ENCODE measurements around the gene OR51D1. TPM values are rescaled to one million over a fixed set of nuclear protein-coding genes. Genes with fewer than 3 reads are reported as not detected.

Gene OR51D1
- total and polyA plus RNA-seq, 9 of the 15 experiments (the other 6 are each of a cell fraction or from before 2014, with no cell fraction given), result not detected

- no peak for TF ChIP-seq GABPB1 (CRISPR knock-in tag; IDR thresholded peaks at IDR 0.05)
Observed at GRCh38 chr11:4684631-4685285, 47.5 kb downstream of the OR51D1 start (continued).

Other genes starting within 250 kb of the OR51D1 start
Only the 7 nearest of the 15 such genes appear.
- gene OR52M1, start 92.3 kb upstream of the OR51D1 start, total RNA-seq (2014; rRNA removed), result not detected in 2 replicates
- gene OR52M1, start 92.3 kb upstream of the OR51D1 start, total RNA-seq (2014; rRNA removed; fragmentation: Illumina TruSeq; extraction: Trizol), result not detected in 2 replicates
- not detected in 2 replicates for gene OR52M1, start 92.3 kb upstream of the OR51D1 start, total RNA-seq (2015; rRNA removed; fragmentation: Illumina TruSeq; extraction: Trizol)
- gene OR52M1, start 92.3 kb upstream of the OR51D1 start, total RNA-seq (2021), result not detected in 2 replicates
- gene OR52M1, start 92.3 kb upstream of the OR51D1 start, polyA plus RNA-seq (2011; rRNA removed), result not detected in 2 replicates
- not detected in 2 replicates for gene OR52M1, start 92.3 kb upstream of the OR51D1 start, polyA plus RNA-seq (2014; fragmentation: Illumina TruSeq; extraction: Trizol)
- gene OR52M1, start 92.3 kb upstream of the OR51D1 start, polyA plus RNA-seq (2014; fragmentation: Nextera tagmentation; extraction: Ambion mirVana), result not detected
- gene OR52M1, start 92.3 kb upstream of the OR51D1 start, polyA plus RNA-seq (2014; rRNA removed), result not detected in 2 replicates
- gene OR52I2, start 55.7 kb upstream of the OR51D1 start, total RNA-seq (2014; rRNA removed), result not detected in 2 replicates
- gene OR52I2, start 55.7 kb upstream of the OR51D1 start, total RNA-seq (2014; rRNA removed; fragmentation: Illumina TruSeq; extraction: Trizol), result not detected in 2 replicates
- not detected in 2 replicates for gene OR52I2, start 55.7 kb upstream of the OR51D1 start, total RNA-seq (2015; rRNA removed; fragmentation: Illumina TruSeq; extraction: Trizol)
- gene OR52I2, start 55.7 kb upstream of the OR51D1 start, total RNA-seq (2021), result not detected in 2 replicates
- not detected in 2 replicates for gene OR52I2, start 55.7 kb upstream of the OR51D1 start, polyA plus RNA-seq (2011; rRNA removed)
- not detected in 2 replicates for gene OR52I2, start 55.7 kb upstream of the OR51D1 start, polyA plus RNA-seq (2014; fragmentation: Illumina TruSeq; extraction: Trizol)
- not detected for gene OR52I2, start 55.7 kb upstream of the OR51D1 start, polyA plus RNA-seq (2014; fragmentation: Nextera tagmentation; extraction: Ambion mirVana)
- gene OR52I2, start 55.7 kb upstream of the OR51D1 start, polyA plus RNA-seq (2014; rRNA removed), result not detected in 2 replicates
- gene OR52I1, start 43.4 kb upstream of the OR51D1 start, total RNA-seq (2014; rRNA removed), result not detected in 2 replicates
- not detected in 2 replicates for gene OR52I1, start 43.4 kb upstream of the OR51D1 start, total RNA-seq (2014; rRNA removed; fragmentation: Illumina TruSeq; extraction: Trizol)
- not detected in 2 replicates for gene OR52I1, start 43.4 kb upstream of the OR51D1 start, total RNA-seq (2015; rRNA removed; fragmentation: Illumina TruSeq; extraction: Trizol)
- gene OR52I1, start 43.4 kb upstream of the OR51D1 start, total RNA-seq (2021), result not detected in 2 replicates
- gene OR52I1, start 43.4 kb upstream of the OR51D1 start, polyA plus RNA-seq (2011; rRNA removed), result not detected in 2 replicates
- not detected in 2 replicates for gene OR52I1, start 43.4 kb upstream of the OR51D1 start, polyA plus RNA-seq (2014; fragmentation: Illumina TruSeq; extraction: Trizol)
- gene OR52I1, start 43.4 kb upstream of the OR51D1 start, polyA plus RNA-seq (2014; fragmentation: Nextera tagmentation; extraction: Ambion mirVana), result not detected
- gene OR52I1, start 43.4 kb upstream of the OR51D1 start, polyA plus RNA-seq (2014; rRNA removed), result not detected in 2 replicates
- 8.8 and 10.2 TPM in 2 replicates for gene TRIM68, start 29.2 kb upstream of the OR51D1 start, total RNA-seq (2014; rRNA removed)
- gene TRIM68, start 29.2 kb upstream of the OR51D1 start, total RNA-seq (2014; rRNA removed; fragmentation: Illumina TruSeq; extraction: Trizol), result 6.1 and 6.7 TPM in 2 replicates
- 9.2 TPM in 2 replicates for gene TRIM68, start 29.2 kb upstream of the OR51D1 start, total RNA-seq (2015; rRNA removed; fragmentation: Illumina TruSeq; extraction: Trizol)
- gene TRIM68, start 29.2 kb upstream of the OR51D1 start, total RNA-seq (2021), result 8.6 and 9.2 TPM in 2 replicates
- gene TRIM68, start 29.2 kb upstream of the OR51D1 start, polyA plus RNA-seq (2011; rRNA removed), result 6.4 and 6.5 TPM in 2 replicates
- gene TRIM68, start 29.2 kb upstream of the OR51D1 start, polyA plus RNA-seq (2014; fragmentation: Illumina TruSeq; extraction: Trizol), result 9.8 and 10.9 TPM in 2 replicates
- gene TRIM68, start 29.2 kb upstream of the OR51D1 start, polyA plus RNA-seq (2014; fragmentation: Nextera tagmentation; extraction: Ambion mirVana), result 1 to 10 TPM; 5.2 to 7.7 TPM
- gene TRIM68, start 29.2 kb upstream of the OR51D1 start, polyA plus RNA-seq (2014; rRNA removed), result 7.9 and 9.3 TPM in 2 replicates
- gene OR51E1, start 6.5 kb downstream of the OR51D1 start, total RNA-seq (2014; rRNA removed), result not detected in 2 replicates
- gene OR51E1, start 6.5 kb downstream of the OR51D1 start, total RNA-seq (2014; rRNA removed; fragmentation: Illumina TruSeq; extraction: Trizol), result not detected in 2 replicates
- 0.04 TPM in 1 of 2 replicates, not detected in the other for gene OR51E1, start 6.5 kb downstream of the OR51D1 start, total RNA-seq (2015; rRNA removed; fragmentation: Illumina TruSeq; extraction: Trizol)
- not detected in 2 replicates for gene OR51E1, start 6.5 kb downstream of the OR51D1 start, total RNA-seq (2021)
- gene OR51E1, start 6.5 kb downstream of the OR51D1 start, polyA plus RNA-seq (2011; rRNA removed), result 0.03 and 0.05 TPM in 2 replicates
- not detected in 2 replicates for gene OR51E1, start 6.5 kb downstream of the OR51D1 start, polyA plus RNA-seq (2014; fragmentation: Illumina TruSeq; extraction: Trizol)
- gene OR51E1, start 6.5 kb downstream of the OR51D1 start, polyA plus RNA-seq (2014; fragmentation: Nextera tagmentation; extraction: Ambion mirVana), result not detected
- not detected in 2 replicates for gene OR51E1, start 6.5 kb downstream of the OR51D1 start, polyA plus RNA-seq (2014; rRNA removed)
- not detected in 2 replicates for gene OR51E2, start 60.4 kb downstream of the OR51D1 start, total RNA-seq (2014; rRNA removed)
- not detected in 2 replicates for gene OR51E2, start 60.4 kb downstream of the OR51D1 start, total RNA-seq (2014; rRNA removed; fragmentation: Illumina TruSeq; extraction: Trizol)
- gene OR51E2, start 60.4 kb downstream of the OR51D1 start, total RNA-seq (2015; rRNA removed; fragmentation: Illumina TruSeq; extraction: Trizol), result not detected in 2 replicates
- gene OR51E2, start 60.4 kb downstream of the OR51D1 start, total RNA-seq (2021), result not detected in 2 replicates
- gene OR51E2, start 60.4 kb downstream of the OR51D1 start, polyA plus RNA-seq (2011; rRNA removed), result 0.07 TPM in 1 of 2 replicates, not detected in the other
- gene OR51E2, start 60.4 kb downstream of the OR51D1 start, polyA plus RNA-seq (2014; fragmentation: Illumina TruSeq; extraction: Trizol), result not detected in 2 replicates
- not detected for gene OR51E2, start 60.4 kb downstream of the OR51D1 start, polyA plus RNA-seq (2014; fragmentation: Nextera tagmentation; extraction: Ambion mirVana)
- not detected in 2 replicates for gene OR51E2, start 60.4 kb downstream of the OR51D1 start, polyA plus RNA-seq (2014; rRNA removed)
- not detected in 2 replicates for gene MMP26, start 67.3 kb downstream of the OR51D1 start, total RNA-seq (2014; rRNA removed)
- gene MMP26, start 67.3 kb downstream of the OR51D1 start, total RNA-seq (2014; rRNA removed; fragmentation: Illumina TruSeq; extraction: Trizol), result not detected in 2 replicates
- gene MMP26, start 67.3 kb downstream of the OR51D1 start, total RNA-seq (2015; rRNA removed; fragmentation: Illumina TruSeq; extraction: Trizol), result not detected in 2 replicates
- gene MMP26, start 67.3 kb downstream of the OR51D1 start, total RNA-seq (2021), result not detected in 2 replicates
- not detected in 2 replicates for gene MMP26, start 67.3 kb downstream of the OR51D1 start, polyA plus RNA-seq (2011; rRNA removed)
- not detected in 2 replicates for gene MMP26, start 67.3 kb downstream of the OR51D1 start, polyA plus RNA-seq (2014; fragmentation: Illumina TruSeq; extraction: Trizol)
- not detected for gene MMP26, start 67.3 kb downstream of the OR51D1 start, polyA plus RNA-seq (2014; fragmentation: Nextera tagmentation; extraction: Ambion mirVana)
- gene MMP26, start 67.3 kb downstream of the OR51D1 start, polyA plus RNA-seq (2014; rRNA removed), result not detected in 2 replicates

Data from K562 (cell line).